ENCODE results near the gene BCAN.
A peak's percentile ranks its signal among the peaks of the same experiment; 100 is the strongest.

BCAN gene

DNA sequence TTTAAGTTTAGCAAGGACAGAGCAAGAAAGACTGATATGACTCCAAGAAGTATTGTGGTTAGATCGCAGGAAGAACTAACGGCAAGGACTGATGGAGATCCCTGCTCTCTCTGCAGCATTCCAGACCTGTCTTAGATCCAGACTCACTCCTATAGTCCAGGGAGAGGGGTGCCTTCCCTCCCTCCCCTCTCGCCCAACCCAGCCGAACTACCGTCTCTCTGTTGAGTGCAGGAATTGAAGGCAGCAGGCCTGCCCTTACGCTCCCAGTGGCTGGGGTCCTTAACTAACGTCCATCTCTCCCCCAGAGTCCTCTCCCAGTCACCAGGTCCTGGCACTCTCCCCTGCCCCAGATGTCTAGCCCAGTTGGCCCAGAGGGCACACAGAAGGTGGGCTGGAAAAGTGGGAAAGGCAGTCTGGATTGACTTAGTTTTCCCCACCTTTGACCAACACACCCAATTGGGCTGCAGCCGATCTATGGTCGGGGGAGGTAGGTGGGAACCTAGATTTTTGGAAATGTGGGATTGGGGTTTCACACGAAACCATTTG lies 62.3 kb downstream of the BCAN start:
- DNase-seq, result no peak

DNA sequence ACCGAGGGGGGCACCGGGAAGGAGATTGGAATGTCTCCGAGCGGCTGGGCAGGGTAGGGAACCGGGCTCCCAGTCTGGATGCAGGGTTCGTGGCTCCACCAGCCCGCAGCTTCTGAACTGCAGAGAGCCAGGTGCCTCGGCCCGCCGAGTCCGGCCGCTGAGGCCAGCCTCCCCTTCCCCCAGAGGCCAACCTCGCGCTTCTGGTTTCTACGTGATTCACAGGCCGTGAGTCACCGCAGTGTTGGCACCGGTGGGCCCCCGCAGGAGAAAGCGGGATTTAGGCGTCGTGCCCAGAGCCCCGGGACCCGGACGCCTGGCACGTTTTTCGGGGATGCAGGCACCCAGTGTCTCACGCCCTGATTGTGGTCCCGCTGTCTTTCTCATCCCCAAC lies 63.0 kb downstream of the BCAN start:
- no peak for DNase-seq

DNA sequence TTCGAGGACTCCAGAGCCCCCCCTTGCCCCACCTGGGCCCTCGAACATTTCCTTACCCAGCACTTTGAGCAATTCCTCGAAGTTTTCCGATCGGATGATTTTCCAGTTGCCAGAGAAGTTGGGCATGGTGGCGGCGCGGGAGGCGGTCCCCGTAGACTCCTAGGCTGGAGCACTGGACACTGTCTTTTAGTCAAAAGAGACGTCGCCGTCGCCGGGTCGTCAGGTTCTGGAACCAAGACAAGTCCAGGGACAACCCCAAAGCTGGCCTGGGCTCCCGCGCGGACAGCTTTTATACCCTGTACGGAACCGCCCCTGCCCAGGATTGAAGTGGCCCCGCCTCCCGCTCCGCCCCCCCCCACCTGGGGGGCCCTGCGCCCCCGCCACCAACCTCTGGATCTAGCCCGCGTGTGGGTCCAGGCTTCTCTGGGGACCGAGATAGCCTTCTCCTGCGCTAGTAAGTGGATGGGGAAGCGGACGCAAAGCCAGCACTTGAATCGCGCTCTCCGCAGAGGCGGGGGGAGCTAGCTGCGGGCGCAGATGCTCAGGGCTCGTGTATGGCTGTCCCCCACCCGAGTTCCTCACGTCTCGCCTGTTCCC lies 63.5 kb downstream of the BCAN start, which contains the start of gene CRABP2:
CRABP2 (minus strand) TSS at position 263 of the 597 bp plus-strand sequence; CDS start at position 126, 137 bp downstream.
- no peak for DNase-seq

DNA sequence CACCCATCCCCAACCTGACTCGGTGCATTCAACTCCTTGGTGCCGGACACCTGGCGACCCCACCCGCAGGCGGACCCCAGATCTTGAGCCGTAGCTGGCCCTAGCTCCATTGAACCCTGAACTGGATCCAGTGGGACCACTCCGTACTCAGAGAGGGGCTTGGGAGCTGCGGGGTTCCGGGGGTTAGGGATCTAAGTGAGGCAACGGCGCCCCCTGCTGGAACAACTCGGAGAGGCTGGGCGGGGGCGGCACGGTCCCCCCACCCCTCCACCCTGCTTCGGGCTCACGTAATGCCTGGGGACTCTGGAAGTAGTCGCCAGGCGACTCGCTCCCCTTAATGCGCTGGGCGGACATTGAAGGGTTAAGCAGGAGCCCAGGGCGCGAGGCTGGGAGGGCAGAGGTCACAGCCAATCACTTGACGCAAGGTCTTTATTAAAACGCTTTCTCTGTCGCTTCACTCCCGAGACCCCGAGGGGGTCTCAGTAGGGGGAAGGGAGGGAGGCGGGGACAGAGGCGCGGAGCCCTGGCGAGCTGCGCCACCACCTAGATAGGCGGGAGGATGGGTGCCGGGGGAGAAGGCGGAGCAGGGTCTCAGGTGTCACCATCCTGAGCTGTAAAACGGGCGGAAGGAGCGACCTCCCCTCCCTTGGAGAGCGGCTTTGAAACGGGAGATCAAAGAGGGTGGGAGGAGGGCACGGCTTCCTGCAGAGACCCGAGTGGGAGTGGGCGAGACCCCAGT lies 64.2 kb downstream of the BCAN start:
- DNase-seq, result peak; percentile 70

DNA sequence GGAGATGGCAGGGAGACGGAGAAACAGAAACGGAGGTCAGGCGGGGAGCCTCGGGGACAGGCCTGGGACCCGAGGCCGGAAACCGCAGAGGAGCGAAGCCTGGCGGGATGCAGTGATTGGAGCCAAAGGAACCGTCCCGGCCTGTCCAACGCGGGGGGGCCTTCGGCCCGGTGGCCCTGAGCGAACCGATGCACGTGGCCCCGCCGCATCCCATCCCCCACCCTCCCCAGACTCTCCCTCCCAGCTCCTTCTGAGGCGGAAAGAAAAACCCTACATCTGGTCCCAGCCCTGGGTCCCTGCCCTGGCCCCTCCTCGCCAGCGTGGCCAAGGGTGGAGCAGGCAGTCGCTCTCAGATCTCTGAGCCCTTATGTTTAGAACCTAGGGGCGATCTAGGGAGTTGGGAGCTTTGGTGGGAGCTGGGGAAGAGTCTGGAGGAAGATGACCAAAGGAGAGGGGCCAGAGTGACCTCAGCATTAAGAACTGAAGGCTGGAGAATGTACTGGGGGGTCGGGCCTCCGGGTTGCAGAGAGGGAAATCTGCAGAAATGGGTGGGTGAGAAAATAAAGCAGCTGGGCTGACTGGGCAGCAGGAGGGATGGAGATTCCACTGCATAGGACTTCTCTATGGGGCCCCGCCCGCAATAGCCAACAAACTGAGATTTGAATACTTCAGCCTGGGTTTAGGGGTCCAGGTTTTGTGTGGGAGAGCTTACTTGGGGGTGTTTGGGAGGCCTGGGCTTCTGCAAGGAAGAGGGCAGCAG lies 64.9 kb downstream of the BCAN start:
- DNase-seq, result peak; percentile 40

DNA sequence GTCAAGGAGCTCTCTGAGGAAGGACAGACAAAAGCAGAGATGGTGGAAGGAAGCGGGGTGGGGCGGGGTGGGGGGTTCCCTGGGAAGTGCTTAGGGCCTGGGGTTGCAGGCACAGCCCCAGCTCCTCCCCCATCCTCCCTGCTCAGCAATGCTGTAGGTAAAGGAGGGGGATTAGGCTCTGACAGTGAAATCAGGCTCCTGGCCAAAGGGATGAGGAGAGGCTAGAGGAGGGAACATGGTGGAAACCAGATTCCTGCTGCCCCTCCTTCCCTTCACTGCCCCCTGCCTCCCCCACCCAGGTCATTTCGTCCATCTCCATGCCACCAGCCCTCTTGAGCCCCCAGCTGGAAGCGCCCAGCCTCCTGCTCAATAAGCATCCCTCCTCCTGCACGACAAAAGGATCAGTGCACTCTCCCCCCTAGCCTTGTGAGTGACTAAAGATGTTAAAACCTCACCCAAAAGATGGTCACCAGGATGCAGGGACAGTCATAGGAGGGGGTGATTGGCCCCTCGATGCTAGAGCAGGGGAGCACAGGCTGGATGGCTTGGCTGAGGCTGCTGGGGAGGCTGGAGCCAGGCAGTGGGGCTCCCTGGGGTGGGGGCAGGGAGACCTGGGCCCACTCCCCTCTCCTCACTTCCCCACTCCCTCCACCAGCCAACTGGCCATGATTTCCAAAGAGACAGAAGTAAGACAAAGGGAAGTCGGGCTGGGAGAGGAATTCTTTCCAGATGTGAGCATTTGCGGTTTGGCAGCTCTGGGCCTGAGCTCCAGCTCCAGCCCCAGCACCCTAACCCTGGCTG lies 65.7 kb downstream of the BCAN start:
- no peak for DNase-seq

DNA sequence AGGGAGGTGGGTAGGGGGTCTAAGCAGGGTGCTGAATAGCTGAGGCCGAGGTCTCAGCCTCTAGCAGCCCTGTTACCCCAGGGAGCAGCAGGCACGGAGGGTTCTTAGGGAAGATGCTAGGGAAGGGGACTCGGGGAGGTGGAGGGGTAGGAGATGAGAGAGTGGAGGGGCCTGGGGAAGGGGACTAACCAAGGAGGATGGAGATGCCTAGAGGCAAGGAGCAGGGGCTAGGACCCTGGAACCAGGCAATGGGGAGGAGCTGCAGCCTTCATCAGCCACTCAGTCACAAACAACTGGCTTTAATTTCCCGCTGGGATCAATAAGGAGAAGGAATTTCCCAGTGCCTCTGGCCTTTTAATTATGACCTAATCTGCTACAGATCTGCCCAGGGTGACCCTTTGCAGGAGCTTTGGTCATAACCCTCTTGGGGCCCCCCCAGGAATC lies 66.3 kb downstream of the BCAN start:
- no peak for DNase-seq

DNA sequence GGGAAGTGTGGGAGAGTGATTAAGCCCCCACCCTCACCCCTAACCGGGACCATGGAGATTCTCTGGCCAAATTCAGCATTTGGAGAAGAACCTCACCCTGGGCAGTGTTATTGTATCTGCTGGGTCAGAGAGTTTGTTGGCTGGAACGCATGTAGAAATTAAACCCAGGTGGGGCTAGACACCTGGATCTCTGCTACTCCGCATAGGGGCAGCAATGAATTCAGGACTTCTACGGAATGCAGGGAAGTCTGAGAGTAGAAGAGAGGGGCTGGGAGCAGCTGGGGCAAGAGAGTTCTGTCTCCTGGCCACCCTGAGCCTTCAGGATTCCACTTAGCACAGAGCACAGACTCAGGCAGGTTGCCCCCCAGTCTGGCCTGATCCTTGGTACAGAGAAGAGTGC lies 67.1 kb downstream of the BCAN start:
- DNase-seq, result no peak

Measured in CD4-positive, alpha-beta T cell treated with Interleukin-21 for 1 hour (primary cell).